Dendritic cell treated with granulocyte-macrophage colony-stimulating factor and Interleukin-4, amounts not matched to agents 40 ng/mL and 50 ng/mL, for 4 days (primary cell): ENCODE results near the gene ZNHIT2.

Experiments used
- H3K27ac Mint-ChIP-seq: one replicate; pipeline ENCODE4 v1.8.0; 2022; ENCODE audit warnings: mild to moderate bottlenecking, mixed read lengths
- H3K27me3 Mint-ChIP-seq: one replicate; pipeline ENCODE4 v1.8.0; 2022; ENCODE audit warnings: mild to moderate bottlenecking, mixed read lengths
- H3K36me3 Mint-ChIP-seq: one replicate; pipeline ENCODE4 v1.8.0; 2022; ENCODE audit warnings: low read depth, mixed read lengths
- H3K4me1 Mint-ChIP-seq: one replicate; pipeline ENCODE4 v1.8.0; 2022; ENCODE audit warnings: low read depth, mixed read lengths
- H3K4me3 Mint-ChIP-seq: one replicate; pipeline ENCODE4 v1.8.0; 2022; ENCODE audit warnings: mild to moderate bottlenecking, moderate library complexity, mixed read lengths
- H3K9me3 Mint-ChIP-seq: one replicate; pipeline ENCODE4 v1.8.0; 2022; ENCODE audit warnings: mixed read lengths
- intact Hi-C: fragments of 100-400 bp; cut with micrococcal nuclease; formaldehyde crosslinking; loops from one replicate; pipeline ENCODE4 v1.15.0; 2022

ZNHIT2 gene

DNA sequence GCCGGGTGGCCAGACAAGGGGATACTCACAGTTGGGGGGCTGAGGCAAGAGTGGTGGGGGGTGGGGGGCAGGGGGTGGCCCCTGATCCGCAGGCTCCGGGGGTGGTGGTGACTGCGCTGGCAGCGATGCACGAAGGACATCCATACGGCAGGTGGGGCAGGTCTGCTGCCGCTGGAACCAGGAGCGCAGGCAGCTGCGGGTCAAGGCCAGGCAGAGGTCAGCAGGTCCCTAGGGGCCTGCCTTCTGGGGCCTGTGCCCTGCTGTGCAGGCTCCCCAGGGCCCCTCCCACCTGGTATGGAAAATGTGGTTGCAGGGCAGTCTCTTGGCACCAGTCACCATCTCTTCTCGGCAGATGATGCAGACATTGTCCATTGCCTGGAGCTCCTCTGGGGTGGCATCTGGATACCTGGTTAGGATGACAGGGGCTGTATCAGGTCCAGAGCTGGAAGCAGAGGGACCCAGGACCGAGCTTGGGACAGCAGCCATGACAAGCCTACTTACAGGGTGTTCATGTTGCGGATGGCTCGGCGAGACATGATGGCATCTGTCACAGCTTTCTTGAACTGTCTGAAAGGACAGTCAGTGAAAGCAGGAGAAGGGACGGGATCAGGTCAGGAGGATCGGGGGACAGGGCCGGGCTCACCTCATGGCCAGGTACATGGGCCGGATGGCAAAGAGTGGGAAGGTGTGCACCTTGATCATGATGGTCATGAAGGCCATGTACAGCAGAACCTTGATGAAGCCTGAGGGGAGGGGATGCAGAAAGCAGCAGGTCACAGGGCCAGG is 13.3 kb upstream of the ZNHIT2 start:
- Mint-ChIP-seq H3K27me3 (no peaks in the 10 kb centered on the region), H3K4me3 (no peak overlapping the region), H3K27ac (no peak overlapping the region), H3K4me1 (peaks cover 23% of the 10 kb centered on the region), H3K36me3 (peaks cover 95% of the 10 kb centered on the region), H3K9me3 (no peaks in the 10 kb centered on the region)
- intact Hi-C loops: no loop called here

DNA sequence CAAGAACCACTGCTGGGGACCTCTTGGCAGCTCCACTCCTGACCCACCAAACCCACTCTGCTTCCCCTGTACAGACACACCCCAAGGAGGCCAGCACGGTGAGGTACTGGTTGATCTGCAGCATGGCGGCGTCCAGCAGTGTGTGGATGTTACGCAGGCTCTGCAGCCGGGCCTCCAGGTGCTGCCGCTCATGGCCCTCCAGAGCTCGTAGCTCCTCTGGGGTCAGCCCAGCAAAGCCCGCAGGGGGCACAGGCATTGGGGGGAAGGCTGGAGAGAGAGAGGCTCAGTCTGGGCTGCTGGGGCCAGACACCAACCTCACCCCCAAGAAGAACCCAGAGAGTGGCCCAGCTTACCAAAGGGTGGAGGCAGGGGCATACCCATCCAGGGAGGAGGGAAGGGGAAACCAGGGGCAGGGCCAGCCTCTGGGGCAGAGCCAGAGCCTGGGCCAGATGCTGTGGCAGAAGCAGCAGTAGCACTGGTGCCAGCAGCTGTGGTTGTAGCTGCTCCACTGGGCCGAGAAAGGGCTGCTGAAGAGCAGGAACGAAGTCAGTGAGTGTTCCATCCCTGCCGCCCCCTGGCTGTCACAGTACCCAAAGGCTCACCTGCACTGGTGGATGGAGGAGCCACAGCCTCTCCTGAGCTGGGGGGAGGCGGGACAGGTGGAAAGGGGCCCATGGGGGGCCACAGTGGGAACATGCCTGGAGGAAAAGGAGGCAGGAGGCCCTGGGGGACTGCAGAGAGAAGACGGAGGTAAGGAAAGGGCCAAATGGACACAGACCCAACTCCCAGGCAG is 12.3 kb upstream of the ZNHIT2 start:
- Mint-ChIP-seq H3K4me1 (peaks cover 21% of the 10 kb centered on the region), H3K36me3 (peaks cover 100% of the 10 kb centered on the region), H3K27ac (no peak overlapping the region), H3K9me3 (no peaks in the 10 kb centered on the region), H3K27me3 (no peaks in the 10 kb centered on the region), H3K4me3 (no peak overlapping the region)
- intact Hi-C loops: no loop called here

- Mint-ChIP-seq H3K27me3 (no peaks in the 10 kb centered on the region), H3K4me1 (peaks cover 18% of the 10 kb centered on the region), H3K36me3 (peaks cover 96% of the 10 kb centered on the region), H3K9me3 (no peaks in the 10 kb centered on the region), H3K4me3 (no peak overlapping the region), H3K27ac (no peak overlapping the region)
- intact Hi-C loops: no loop called here
Measured at GRCh38 chr11:65128182-65129145, 11.0 kb upstream of the ZNHIT2 start.

GRCh38 chr11:65127473-65128181 is 10.1 kb upstream of the ZNHIT2 start:
- Mint-ChIP-seq H3K27ac (no peak overlapping the region), H3K36me3 (peaks cover 88% of the 10 kb centered on the region), H3K27me3 (no peaks in the 10 kb centered on the region), H3K4me3 (no peak overlapping the region), H3K4me1 (peaks cover 10% of the 10 kb centered on the region), H3K9me3 (no peaks in the 10 kb centered on the region)
- intact Hi-C loops: no loop called here

DNA sequence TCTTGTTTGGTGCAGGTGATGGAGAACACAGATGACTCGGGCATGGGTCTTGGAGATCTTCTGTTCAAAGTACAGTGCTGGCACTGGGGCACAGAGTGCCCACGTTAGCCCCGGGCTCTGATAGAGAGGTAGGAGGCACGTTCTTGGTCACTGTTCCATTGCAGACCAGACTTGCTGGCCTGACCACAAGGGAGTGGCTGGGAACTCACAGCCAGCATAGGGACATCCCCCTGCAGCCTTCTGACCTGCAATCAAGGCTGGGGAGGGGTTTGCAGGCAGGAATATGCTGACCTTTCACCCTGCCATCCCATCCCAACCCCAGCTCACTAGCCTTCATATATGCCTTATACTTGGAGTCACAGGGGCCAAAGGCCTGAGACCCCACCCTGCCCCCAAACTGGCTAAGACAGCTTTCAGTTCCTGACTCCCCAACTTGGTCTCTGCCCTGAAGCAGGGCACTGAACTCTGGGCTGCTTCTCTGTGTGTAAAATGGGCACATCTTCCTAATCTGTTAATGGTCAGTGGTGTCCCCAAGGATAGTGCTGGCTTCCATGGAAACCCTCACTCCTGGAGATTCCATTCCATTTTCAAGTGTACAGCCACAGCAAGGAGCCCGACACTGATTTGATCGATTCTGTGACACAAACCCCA is 9.2 kb upstream of the ZNHIT2 start:
- Mint-ChIP-seq H3K27ac (no peak overlapping the region), H3K27me3 (no peaks in the 10 kb centered on the region), H3K9me3 (no peaks in the 10 kb centered on the region), H3K4me1 (peaks cover under 1% of the 10 kb centered on the region), H3K4me3 (no peak overlapping the region), H3K36me3 (peaks cover 86% of the 10 kb centered on the region)
- intact Hi-C loops: no loop called here

DNA sequence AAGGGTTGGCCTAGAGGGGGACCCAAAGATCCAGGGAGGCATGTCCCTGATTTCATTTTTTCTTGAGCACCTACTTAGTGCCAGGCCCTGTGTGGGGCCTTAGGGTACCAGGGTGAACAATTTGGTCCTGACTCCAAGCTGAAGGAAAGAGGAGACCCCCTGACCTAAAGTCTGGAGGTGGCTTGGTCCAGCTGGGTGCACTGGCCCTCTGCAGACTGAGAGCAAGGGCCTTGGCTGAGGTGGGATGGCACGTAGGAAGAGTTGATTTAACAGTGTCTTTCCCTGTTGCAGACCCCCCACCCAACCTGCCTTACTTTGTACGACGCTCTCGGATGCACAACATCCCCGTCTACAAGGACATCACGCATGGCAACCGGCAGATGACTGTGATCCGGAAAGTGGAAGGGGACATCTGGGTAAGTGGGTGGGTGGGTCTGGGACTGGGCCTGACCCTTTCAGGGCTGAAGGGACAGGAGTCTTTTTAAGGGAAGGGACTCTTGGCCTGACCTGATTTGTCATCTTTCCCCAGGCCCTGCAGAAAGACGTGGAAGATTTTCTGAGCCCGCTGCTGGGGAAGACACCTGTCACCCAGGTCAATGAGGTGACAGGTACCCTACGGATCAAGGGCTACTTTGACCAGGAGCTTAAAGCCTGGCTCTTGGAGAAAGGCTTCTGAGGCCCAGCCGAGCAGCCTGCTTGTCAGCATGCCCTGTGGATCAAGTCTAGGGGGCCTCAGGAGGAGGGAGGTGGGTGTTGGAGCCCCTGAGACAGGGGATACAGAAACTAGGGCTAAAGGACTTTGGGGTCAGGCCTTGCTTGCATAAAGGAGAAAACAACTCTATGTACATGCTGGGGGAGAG is 7.9 kb upstream of the ZNHIT2 start:
- Mint-ChIP-seq H3K27me3 (no peaks in the 10 kb centered on the region), H3K27ac (no peak overlapping the region), H3K4me1 (peaks cover 12% of the 10 kb centered on the region), H3K9me3 (no peaks in the 10 kb centered on the region), H3K4me3 (no peak overlapping the region), H3K36me3 (peaks cover 86% of the 10 kb centered on the region)
- intact Hi-C loops: no loop called here

- H3K4me3 Mint-ChIP-seq: no peak overlapping the region
- no peaks in the 10 kb centered on the region for H3K27me3 Mint-ChIP-seq
- peaks cover 86% of the 10 kb centered on the region for H3K36me3 Mint-ChIP-seq
- H3K27ac Mint-ChIP-seq: no peak overlapping the region
- intact Hi-C loops: no loop called here
- H3K9me3 Mint-ChIP-seq: no peaks in the 10 kb centered on the region
- peaks cover 18% of the 10 kb centered on the region for H3K4me1 Mint-ChIP-seq
Measured at GRCh38 chr11:65124480-65125196, 7.1 kb upstream of the ZNHIT2 start.

- Mint-ChIP-seq H3K4me3 (peak within 1 kb of the TSS; percentile 91), H3K27ac (peak within 1 kb of the TSS; percentile 99), H3K9me3 (no peaks in the 10 kb centered on the region), H3K36me3 (peaks cover 86% of the 10 kb centered on the region), H3K27me3 (no peaks in the 10 kb centered on the region), H3K4me1 (peaks cover 33% of the 10 kb centered on the region)
- intact Hi-C loops: no loop called here
Measured at GRCh38 chr11:65121865-65122696, 4.6 kb upstream of the ZNHIT2 start, which contains the start of the genes FAU and MRPL49. Gene FAU (minus strand): TSS chr11:65122134. CDS start chr11:65121813, 321 bp downstream. Gene MRPL49 (plus strand): TSS chr11:65122321. CDS start chr11:65122347, 26 bp downstream.

- intact Hi-C loops: no loop called here
- Mint-ChIP-seq H3K27me3 (no peaks in the 10 kb centered on the region), H3K9me3 (no peaks in the 10 kb centered on the region), H3K4me1 (peaks cover 38% of the 10 kb centered on the region), H3K27ac (peak overlapping the region; percentile 99), H3K4me3 (peak overlapping the region; percentile 91), H3K36me3 (peaks cover 79% of the 10 kb centered on the region)
Measured at GRCh38 chr11:65121447-65121864, 4.0 kb upstream of the ZNHIT2 start.

DNA sequence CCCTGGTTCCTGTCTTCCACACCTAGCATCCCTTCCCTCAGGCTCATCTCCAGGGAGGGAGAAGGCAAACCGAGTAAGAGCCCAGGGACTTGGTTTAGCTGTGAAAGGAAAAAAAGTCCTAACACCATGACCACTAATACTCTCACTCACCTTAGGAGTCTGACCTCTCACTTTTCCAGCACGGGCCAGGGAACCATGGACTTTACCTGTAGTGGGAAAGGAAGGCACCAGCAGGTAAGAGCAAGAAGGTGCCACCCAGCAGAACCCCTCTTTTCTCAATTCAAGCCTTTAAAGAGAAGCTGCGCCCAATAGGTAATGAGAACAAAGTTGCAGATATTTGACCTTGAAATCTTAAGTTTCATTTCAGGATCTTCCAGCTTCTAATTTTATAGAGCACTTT is 3.3 kb upstream of the ZNHIT2 start:
- peak overlapping the region; percentile 91 for H3K4me3 Mint-ChIP-seq
- intact Hi-C loops: no loop called here
- no peaks in the 10 kb centered on the region for H3K9me3 Mint-ChIP-seq
- peak overlapping the region; percentile 99 for H3K27ac Mint-ChIP-seq
- H3K27me3 Mint-ChIP-seq: no peaks in the 10 kb centered on the region
- peaks cover 76% of the 10 kb centered on the region for H3K36me3 Mint-ChIP-seq
- peaks cover 42% of the 10 kb centered on the region for H3K4me1 Mint-ChIP-seq

DNA sequence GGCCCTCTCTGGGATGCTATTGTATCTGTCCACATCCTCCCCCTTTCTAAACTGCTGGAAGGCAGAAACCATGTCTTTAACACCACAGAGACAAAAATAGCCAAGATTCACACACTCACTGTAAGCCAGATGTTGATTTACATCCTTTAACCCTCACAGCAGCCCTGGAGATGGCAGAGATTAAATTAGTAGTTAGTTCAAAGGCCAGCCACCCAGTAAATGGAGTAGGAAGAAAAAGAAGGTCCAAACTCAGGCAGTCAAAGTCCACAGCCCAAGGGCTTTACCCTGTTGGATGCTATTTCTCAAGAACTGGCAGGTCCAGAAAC is 2.1 kb upstream of the ZNHIT2 start:
- Mint-ChIP-seq H3K27me3 (no peaks in the 10 kb centered on the region), H3K27ac (peak overlapping the region; percentile 99), H3K36me3 (peaks cover 72% of the 10 kb centered on the region), H3K4me3 (no peak overlapping the region), H3K4me1 (peaks cover 49% of the 10 kb centered on the region), H3K9me3 (no peaks in the 10 kb centered on the region)
- intact Hi-C loops: loop anchor here (5.0 to 10.0 kb wide), 3 partner anchors 135 to 272 kb away; partner anchors contain the start of gene ATG2A
